ENCODE data around the gene TMEM53. TPM values are rescaled to one million over a fixed set of nuclear protein-coding genes. Genes with fewer than 3 reads are reported as not detected.

Gene TMEM53
- total RNA-seq, 1 donor from 2014 or later, result 7.3 TPM

DNA sequence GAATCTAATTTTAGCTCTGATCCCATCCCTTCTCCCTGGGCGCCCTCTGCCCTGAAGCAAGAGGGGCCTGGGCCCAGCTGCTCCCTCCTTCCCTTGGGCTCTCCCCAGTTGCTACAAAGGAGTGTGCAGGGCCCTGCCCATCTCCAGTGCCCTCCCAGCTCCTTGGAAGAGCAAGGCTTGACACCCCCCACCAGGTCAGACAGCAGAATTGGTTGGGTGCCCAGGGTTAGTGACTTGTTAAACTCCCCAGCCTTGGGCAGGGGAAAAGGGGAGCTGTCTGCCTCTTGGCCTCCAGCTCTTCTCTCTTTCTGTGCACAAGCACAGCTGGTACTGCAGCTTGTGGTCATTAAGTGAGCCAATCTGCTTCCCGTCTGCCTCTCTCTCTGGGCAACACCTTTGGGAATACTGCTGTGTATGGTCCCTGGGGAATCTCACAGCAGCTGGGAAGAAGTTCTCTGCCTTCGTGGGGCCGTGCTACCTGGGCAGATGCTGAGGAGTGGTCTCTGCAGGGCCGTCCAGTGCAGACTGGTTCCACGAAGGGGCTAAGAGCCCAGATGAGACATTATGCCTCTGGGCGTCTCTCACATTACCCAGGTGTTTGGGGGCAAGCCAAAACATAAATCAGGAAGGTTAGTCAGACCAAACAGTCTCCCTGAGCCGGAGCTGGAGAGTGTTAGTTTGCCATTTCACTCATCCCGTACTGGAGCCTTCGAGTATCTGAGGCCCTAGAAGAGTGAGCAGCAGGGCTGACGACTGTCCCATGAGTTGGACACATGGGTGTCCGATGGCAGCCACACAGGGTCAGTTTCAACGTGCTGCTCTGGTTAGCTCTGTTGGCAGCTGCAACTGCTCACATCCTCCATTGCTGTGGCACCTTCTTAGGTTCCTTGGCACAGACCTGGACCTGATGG lies 37.3 kb downstream of the TMEM53 start:
- peaks cover 29% of the 10 kb centered on the region for H3K36me3 ChIP-seq (ENCODE audit: insufficient read depth, low read length)
- H3K4me3 ChIP-seq (ENCODE audit: insufficient read depth, low read depth, low read length), result no peak overlapping the region
- FAIRE-seq (no peak), DNase-seq (ENCODE audit: low read depth) (no peak)
- H3K4me1 Mint-ChIP-seq (ENCODE audit: low read depth, unreplicated experiment), result peaks cover under 1% of the 10 kb centered on the region
- H3K27ac Mint-ChIP-seq (ENCODE audit: unreplicated experiment), result no peak overlapping the region
- H3K9me3 Mint-ChIP-seq (ENCODE audit: unreplicated experiment), result no peaks in the 10 kb centered on the region
- no peak overlapping the region for H2AFZ ChIP-seq (ENCODE audit: low read depth, low read length)
- peaks cover 17% of the 10 kb centered on the region for H3K36me3 Mint-ChIP-seq (ENCODE audit: low read depth, unreplicated experiment)
- H3K79me2 ChIP-seq (ENCODE audit: insufficient read depth, low read length), result peaks cover 36% of the 10 kb centered on the region
- H3K4me2 ChIP-seq (ENCODE audit: low read length), result no peak overlapping the region
- no peak overlapping the region for H3K9ac ChIP-seq (ENCODE audit: low read length)
- H4K20me1 ChIP-seq (ENCODE audit: insufficient read depth, low read length), result peaks cover 36% of the 10 kb centered on the region
- no peak overlapping the region for H3K27ac ChIP-seq (ENCODE audit: low read depth, low read length)
- no peaks in the 10 kb centered on the region for H3K27me3 ChIP-seq (ENCODE audit: insufficient read depth, low read length)
- H3K4me1 ChIP-seq (ENCODE audit: insufficient read depth, low read length), result peaks cover 12% of the 10 kb centered on the region
- no peaks in the 10 kb centered on the region for H3K27me3 Mint-ChIP-seq (ENCODE audit: low read depth, unreplicated experiment)
- H3K9me3 ChIP-seq (ENCODE audit: insufficient read depth, low read depth, low read length), result no peaks in the 10 kb centered on the region
- no peak overlapping the region for H3K4me3 Mint-ChIP-seq (ENCODE audit: unreplicated experiment)
- TF ChIP-seq, protein P1, sequence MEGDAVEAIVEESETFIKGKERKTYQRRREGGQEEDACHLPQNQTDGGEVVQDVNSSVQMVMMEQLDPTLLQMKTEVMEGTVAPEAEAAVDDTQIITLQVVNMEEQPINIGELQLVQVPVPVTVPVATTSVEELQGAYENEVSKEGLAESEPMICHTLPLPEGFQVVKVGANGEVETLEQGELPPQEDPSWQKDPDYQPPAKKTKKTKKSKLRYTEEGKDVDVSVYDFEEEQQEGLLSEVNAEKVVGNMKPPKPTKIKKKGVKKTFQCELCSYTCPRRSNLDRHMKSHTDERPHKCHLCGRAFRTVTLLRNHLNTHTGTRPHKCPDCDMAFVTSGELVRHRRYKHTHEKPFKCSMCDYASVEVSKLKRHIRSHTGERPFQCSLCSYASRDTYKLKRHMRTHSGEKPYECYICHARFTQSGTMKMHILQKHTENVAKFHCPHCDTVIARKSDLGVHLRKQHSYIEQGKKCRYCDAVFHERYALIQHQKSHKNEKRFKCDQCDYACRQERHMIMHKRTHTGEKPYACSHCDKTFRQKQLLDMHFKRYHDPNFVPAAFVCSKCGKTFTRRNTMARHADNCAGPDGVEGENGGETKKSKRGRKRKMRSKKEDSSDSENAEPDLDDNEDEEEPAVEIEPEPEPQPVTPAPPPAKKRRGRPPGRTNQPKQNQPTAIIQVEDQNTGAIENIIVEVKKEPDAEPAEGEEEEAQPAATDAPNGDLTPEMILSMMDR (IDR thresholded peaks at IDR 0.05; ENCODE audit: insufficient read depth, low read depth, low read length), result no peak

DNA sequence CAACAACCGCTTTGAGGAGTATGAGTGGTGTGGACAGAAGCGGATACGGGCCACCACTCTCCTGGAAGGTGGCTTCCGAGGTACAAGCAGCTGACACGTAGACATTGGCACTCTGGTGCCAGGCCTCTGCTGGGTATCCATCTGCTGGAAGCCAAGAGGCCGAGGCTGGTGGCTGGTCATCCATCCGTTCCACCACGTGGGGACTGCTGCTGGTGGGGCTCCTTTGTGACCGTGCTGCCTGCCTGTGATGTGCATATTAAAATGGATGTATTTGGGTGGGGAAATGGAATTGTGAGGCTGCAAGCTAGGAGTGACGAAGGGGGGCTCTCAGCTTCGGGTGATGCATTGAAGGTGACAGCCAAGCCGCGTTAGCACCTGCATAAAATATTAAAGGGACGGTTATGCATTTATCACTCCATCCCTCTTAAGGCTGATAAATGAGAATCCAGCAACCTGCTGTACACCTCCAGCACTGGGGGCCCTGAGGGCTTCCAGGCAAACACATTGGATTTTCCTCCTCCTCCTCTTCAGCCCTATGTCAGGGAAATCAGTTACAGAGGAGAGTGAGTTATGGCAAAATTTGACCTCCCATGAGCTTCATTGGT lies 38.1 kb downstream of the TMEM53 start:
- H3K4me2 ChIP-seq (ENCODE audit: low read length), result no peak overlapping the region
- no peaks in the 10 kb centered on the region for H3K27me3 ChIP-seq (ENCODE audit: insufficient read depth, low read length)
- H3K36me3 Mint-ChIP-seq (ENCODE audit: low read depth, unreplicated experiment), result peaks cover 16% of the 10 kb centered on the region
- DNase-seq (ENCODE audit: low read depth) (no peak), FAIRE-seq (no peak)
- H3K79me2 ChIP-seq (ENCODE audit: insufficient read depth, low read length), result peaks cover 36% of the 10 kb centered on the region
- H4K20me1 ChIP-seq (ENCODE audit: insufficient read depth, low read length), result peaks cover 31% of the 10 kb centered on the region
- no peak overlapping the region for H3K27ac ChIP-seq (ENCODE audit: low read depth, low read length)
- H3K27me3 Mint-ChIP-seq (ENCODE audit: low read depth, unreplicated experiment), result no peaks in the 10 kb centered on the region
- H3K36me3 ChIP-seq (ENCODE audit: insufficient read depth, low read length), result peaks cover 25% of the 10 kb centered on the region
- H3K9me3 ChIP-seq (ENCODE audit: insufficient read depth, low read depth, low read length), result no peaks in the 10 kb centered on the region
- peaks cover under 1% of the 10 kb centered on the region for H3K4me1 Mint-ChIP-seq (ENCODE audit: low read depth, unreplicated experiment)
- H3K4me1 ChIP-seq (ENCODE audit: insufficient read depth, low read length), result peaks cover 16% of the 10 kb centered on the region
- H2AFZ ChIP-seq (ENCODE audit: low read depth, low read length), result no peak overlapping the region
- no peak overlapping the region for H3K4me3 Mint-ChIP-seq (ENCODE audit: unreplicated experiment)
- no peaks in the 10 kb centered on the region for H3K9me3 Mint-ChIP-seq (ENCODE audit: unreplicated experiment)
- H3K27ac Mint-ChIP-seq (ENCODE audit: unreplicated experiment), result no peak overlapping the region
- H3K9ac ChIP-seq (ENCODE audit: low read length), result no peak overlapping the region
- TF ChIP-seq, protein P1 (IDR thresholded peaks at IDR 0.05; ENCODE audit: insufficient read depth, low read depth, low read length), result no peak
- no peak for TF ChIP-seq EZH2 (IDR thresholded peaks at IDR 0.05; ENCODE audit: insufficient read depth, low read length)
- H3K4me3 ChIP-seq (ENCODE audit: insufficient read depth, low read depth, low read length), result no peak overlapping the region

Measured in astrocyte (in vitro differentiated cells and primary cell).